Brain pericyte (primary cell): ENCODE measurements around the gene NDUFV1.
"Not testable (repeated sequence)": the region's sequence is repeated elsewhere in the genome, so short reads cannot be mapped to it uniquely, and the experiment has no call there.

ENCODE experiments used
- DNase-seq: peaks from one replicate; pipeline ENCODE4 v3.0.0-alpha.2; 2012; ENCODE audit warnings: low read depth, low spot score

NDUFV1 gene

GRCh38 chr11:67611704-67612587, 5.2 kb downstream of the NDUFV1 start:
- DNase-seq: no peak

- DNase-seq: no peak
These were observed 6.0 kb downstream of the NDUFV1 start for GRCh38 chr11:67612751-67613150.

DNA sequence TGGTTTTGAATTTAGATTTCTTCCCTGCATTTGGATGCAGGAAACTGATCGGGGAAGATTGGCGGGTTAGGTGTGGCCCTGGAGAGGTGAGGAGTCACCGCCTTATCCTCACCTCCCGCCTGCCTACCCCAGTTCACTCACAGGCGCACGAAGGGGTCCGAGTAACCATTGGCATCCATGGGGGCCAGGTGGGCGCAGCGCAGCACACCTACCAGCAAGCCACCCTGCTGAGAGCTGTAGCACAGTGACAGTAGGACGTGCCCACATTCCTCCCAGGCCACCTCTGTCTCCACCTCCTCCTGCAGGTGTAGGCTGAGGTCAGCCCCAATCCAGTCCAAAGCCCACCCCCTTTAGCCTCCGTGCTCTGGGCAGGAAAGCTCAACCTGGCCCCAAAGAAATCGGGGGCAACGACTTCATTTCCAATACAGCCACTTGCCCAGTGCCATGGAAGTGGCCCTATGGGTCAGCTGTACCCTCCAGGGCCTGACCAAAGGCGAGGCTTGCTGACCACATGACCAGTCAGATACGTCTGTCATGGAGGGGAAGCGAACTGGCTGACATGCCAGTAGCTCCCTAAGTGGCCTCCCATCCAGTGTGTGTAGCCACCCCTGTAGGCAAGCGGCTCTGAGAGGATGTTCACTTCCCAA, 6.7 kb downstream of the NDUFV1 start:
- no peak for DNase-seq

GRCh38 chr11:67613960-67614715, 7.4 kb downstream of the NDUFV1 start:
- DNase-seq: no peak

DNA sequence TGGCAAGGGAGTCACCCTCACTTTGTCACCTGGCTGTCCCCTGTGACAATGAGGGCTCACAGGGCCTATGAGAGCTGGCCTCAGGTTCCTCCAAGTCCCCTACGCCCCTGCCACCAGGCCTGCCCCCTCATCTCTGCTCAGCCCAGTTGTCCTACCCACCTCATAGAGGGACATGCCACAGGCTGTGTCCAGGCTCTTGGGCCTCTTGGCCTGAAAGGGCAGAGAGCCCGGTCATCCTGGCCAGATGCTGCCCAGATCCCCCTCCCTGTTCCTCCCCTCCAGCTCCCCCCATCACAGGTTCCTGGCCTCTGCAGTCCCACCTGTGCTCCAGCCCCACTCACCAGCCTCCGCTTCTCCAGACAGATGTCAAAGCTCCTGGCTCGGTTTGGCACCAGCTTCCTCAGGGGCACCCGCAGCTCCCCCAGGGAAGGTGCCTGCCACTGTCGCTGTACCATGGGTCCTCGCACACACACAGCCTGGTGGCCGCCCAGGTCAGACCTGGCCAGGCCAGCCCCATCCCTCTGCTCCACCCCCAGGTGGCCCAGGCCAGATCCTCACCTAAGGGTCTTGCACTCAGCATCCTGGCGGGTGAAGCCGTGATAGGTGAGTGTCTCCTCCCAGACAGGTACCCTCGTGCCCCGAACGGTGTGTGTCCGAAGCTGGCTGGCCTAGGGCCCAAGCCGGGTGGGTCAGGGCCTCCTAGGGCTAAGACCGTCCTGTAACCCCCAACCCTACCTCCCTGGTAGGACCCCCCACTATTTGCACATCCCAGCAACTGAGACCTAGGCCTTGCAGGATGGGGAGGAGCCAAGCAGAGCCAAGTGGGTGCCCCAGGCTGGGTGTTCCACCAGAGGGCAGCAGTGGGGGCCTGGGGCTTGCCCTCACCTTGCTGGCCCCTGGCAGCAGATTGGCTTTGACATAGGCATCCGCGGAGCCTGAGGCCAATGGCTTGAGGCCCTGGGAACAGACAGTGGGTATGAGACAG, 8.3 kb downstream of the NDUFV1 start:
- DNase-seq: no peak

GRCh38 chr11:67615728-67616430, 9.1 kb downstream of the NDUFV1 start:
- DNase-seq: no peak

- no peak for DNase-seq
These were observed 9.9 kb downstream of the NDUFV1 start for GRCh38 chr11:67616431-67617242.

DNA sequence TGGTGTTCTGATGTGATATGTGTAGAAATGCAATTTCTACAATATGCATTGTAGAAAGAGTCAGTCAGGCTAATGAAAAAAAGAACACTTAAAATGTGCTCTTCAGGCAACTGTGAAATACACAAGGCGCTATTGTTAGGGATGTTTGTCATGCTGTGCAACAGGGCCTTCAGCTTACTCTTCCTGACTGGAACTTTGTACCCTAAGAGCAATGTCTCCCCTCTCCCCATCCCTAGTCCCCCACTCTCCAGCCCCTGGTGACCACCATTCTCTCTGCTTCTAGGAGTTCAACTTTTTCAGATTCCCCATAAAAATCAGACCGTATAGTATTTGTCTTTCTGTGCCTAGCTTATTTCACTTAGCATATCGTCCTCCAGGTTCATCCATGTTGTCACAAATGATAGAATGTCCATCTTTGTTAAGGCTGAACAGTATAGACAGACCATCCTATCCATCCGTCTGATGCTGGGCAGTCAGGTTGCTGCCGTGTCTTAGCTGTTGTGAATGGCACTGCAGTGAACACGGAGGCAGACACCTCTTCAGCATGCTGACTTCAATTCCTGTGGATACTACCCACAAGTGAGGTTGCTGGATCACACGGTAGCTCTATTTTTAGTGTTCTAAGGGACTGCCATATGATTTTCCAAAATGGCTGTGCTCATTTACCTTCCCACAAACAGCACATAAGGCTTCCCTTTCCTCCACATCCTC, 10.7 kb downstream of the NDUFV1 start:
- no peak for DNase-seq

- DNase-seq: not testable (repeated sequence)
These were observed 12.3 kb downstream of the NDUFV1 start for GRCh38 chr11:67618901-67619659.

- DNase-seq: not testable (repeated sequence)
These were observed 13.2 kb downstream of the NDUFV1 start for GRCh38 chr11:67619683-67620618.

DNA sequence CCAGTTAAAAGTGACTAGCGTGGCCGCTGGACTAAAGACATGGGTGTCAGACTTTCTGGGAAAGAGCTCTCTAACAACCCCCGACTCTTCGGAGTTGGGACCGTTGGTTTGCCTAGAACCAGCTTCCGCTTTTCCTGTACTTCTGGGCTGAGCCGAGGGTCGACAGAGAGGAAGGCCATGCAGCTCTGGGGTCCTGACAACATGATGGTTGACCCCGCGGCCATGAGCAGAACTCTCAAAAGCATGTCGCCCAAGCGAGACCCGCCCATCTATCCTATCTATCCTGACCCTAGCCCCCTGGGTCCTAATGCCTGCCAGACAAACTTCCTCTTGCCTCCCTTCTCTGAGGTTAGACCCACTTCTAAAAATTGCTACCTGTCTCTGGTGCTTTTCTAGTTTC, 13.9 kb downstream of the NDUFV1 start:
- not testable (repeated sequence) for DNase-seq

GRCh38 chr11:67621928-67622327, 15.2 kb downstream of the NDUFV1 start:
- not testable (repeated sequence) for DNase-seq

- DNase-seq: not testable (repeated sequence)
These were observed 16.2 kb downstream of the NDUFV1 start for GRCh38 chr11:67622905-67623304.

DNA sequence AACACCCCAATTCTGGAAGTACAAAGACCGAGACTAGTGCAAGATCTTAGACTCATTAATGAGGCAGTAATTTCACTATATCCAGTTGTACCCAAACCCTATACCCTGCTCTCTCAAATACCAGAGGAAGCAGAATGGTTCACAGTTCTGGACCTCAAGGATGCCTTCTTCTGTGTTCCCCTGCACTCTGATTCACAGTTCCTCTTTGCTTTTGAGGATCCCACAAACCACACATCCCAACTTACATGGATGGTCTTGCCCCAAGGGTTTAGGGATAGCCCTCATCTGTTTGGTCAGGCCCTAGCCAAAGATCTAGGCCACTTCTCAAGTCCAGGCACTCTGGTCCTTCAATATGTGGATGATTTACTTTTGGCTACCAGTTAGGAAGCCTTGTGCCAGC, 17.1 kb downstream of the NDUFV1 start:
- DNase-seq: not testable (repeated sequence)

- DNase-seq: not testable (repeated sequence)
These were observed 19.5 kb downstream of the NDUFV1 start for GRCh38 chr11:67626131-67626833.

DNA sequence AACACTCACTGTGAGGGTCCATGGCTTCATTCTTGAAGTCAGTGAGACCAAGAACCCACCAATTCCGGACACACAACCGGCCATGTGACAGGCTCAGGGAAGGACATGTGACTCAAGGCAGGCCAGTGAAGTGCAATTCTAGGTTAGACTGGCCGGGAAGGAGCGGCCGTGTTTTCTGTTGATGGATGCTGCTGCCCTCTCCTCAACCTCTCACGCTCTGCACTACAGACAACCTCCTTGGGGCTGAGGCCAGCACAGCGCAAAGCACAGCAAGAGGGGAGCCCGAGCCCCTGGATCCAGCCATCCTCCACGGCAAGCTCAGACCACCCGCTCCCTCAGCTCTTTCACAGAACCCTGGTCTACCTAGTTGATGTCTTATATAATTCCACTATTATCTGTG, 20.2 kb downstream of the NDUFV1 start:
- DNase-seq: no peak
